K562 (cell line): Measurements from ENCODE around the gene ASF1B. TPM values are rescaled to one million over a fixed set of nuclear protein-coding genes. Genes with fewer than 3 reads are reported as not detected.

Source experiments
- CC2D1A ChIP-seq: fragments of 450-650 bp; IDR thresholded peaks from 2 replicates; pipeline ENCODE4 v1.6.1; 2017; ENCODE audit warnings: mild to moderate bottlenecking
- CTBP1 ChIP-seq: fragments of 450-650 bp; IDR thresholded peaks from 2 replicates; pipeline ENCODE4 v1.6.1; 2016; ENCODE audit warnings: borderline replicate concordance
- GABPA ChIP-seq: fragments of 200-800 bp; sonication (Bioruptor generic); conservative IDR thresholded peaks from 2 replicates; pipeline ENCODE4 v1.6.1; 2016; ENCODE audit warnings: low read depth, missing genetic modification characterization, missing compliant biosample characterization
- KDM5B ChIP-seq: fragments of 200-600 bp; sonication (generic); IDR thresholded peaks from 2 replicates; pipeline ENCODE4 v1.6.1; 2012; ENCODE audit warnings: low read depth, mild to moderate bottlenecking, moderate library complexity, low read length, control low read depth, inconsistent platforms; ENCODE audit not compliant: insufficient replicate concordance
- LCOR ChIP-seq: sonication (generic); formaldehyde crosslinking; IDR thresholded peaks from 2 replicates; pipeline ENCODE4 v1.8.0; 2022; ENCODE audit warnings: mild to moderate bottlenecking, missing genetic modification reagents
- MBD2 ChIP-seq: sonication (generic); IDR thresholded peaks from 2 replicates; pipeline ENCODE4 v1.6.1; 2016; ENCODE audit warnings: low read depth, borderline replicate concordance
- MLLT1 ChIP-seq, 2 experiments: fragments of 450-650 bp; IDR thresholded peaks; 2 replicates each; pipeline ENCODE4 v1.6.1; 2016
- PCBP2 ChIP-seq: fragments of 200-400 bp; formaldehyde crosslinking; IDR thresholded peaks from 2 replicates; pipeline ENCODE4 v1.6.1; 2018; ENCODE audit warnings: low read length, low read depth, mild to moderate bottlenecking, moderate library complexity; ENCODE audit not compliant: poor library complexity, severe bottlenecking
- POLR2B ChIP-seq: fragments of 450-650 bp; IDR thresholded peaks from 2 replicates; pipeline ENCODE4 v1.6.1; 2018; ENCODE audit warnings: low read depth; ENCODE audit not compliant: partially characterized antibody
- PTTG1 ChIP-seq: fragments of 450-650 bp; IDR thresholded peaks from 2 replicates; pipeline ENCODE4 v1.6.1; 2016; ENCODE audit warnings: low read depth, mild to moderate bottlenecking, missing genetic modification characterization, missing compliant biosample characterization
- SMC3 ChIP-seq: conservative IDR thresholded peaks from 2 replicates; pipeline ENCODE4 v1.6.1; 2011; ENCODE audit warnings: low read depth, low read length, improper control_type of control experiment; ENCODE audit not compliant: insufficient read depth
- TBP ChIP-seq: optimal IDR thresholded peaks from 2 replicates; pipeline ENCODE3; 2011; ENCODE audit warnings: low read depth, low read length, improper control_type of control experiment
- XRCC4 ChIP-seq: IDR thresholded peaks from one replicate; pipeline ENCODE4 v1.6.1; 2011; ENCODE audit not compliant: insufficient read depth, insufficient read length; ENCODE audit errors: extremely low read depth
- polyA plus RNA-seq, 8 experiments: library from polyadenylated mRNA; depleted of rRNA in 4 of 8; stranded (reverse) in 5 of 8; unstranded in 3 of 8; fragments of >200 nt; fragmentation: Nextera tagmentation in 2 of 8; fragmentation: Illumina TruSeq in 1 of 8; extraction: Ambion mirVana in 2 of 8; extraction: Trizol in 1 of 8; gene quantifications; 2 replicates each; pipeline versions ENCODE4 v1.2.1 to v1.2.3, GENCODE V29; 2011 to 2014; ENCODE audit warnings: inconsistent platforms in 1 of 8, missing spikeins in 1 of 8
- total RNA-seq, 7 experiments: library from RNA; depleted of rRNA in 6 of 7; stranded (reverse); fragments of >200 nt in 6 of 7; fragmentation: Illumina TruSeq in 2 of 7; extraction: Trizol in 2 of 7; gene quantifications; 2 replicates each; pipeline versions ENCODE4 v1.2.1 to v1.2.3, GENCODE V29; 2011 to 2021; ENCODE audit warnings: low replicate concordance in 1 of 7
- TF ChIP-seq, protein P1 (sequence below), 2 experiments: fragments of 450-650 bp; formaldehyde crosslinking in 1 of 2; IDR thresholded peaks; 2 replicates each; pipeline versions ENCODE4 v1.4.0 to v1.6.1; 2014 to 2020; ENCODE audit warnings: mild to moderate bottlenecking in 2 of 2, borderline replicate concordance in 1 of 2, low read depth in 1 of 2
- TF ChIP-seq, protein P2 (sequence below), 2 experiments: fragments of 200-800 bp in 1 of 2; sonication (Bioruptor generic) in 1 of 2; sonication (generic) in 1 of 2; formaldehyde crosslinking in 1 of 2; IDR thresholded peaks in 1 of 2; conservative IDR thresholded peaks in 1 of 2; 2 replicates each; pipeline versions ENCODE4 v1.5.0 to v1.6.1; 2016 to 2020; ENCODE audit warnings: missing compliant biosample characterization in 1 of 2, missing genetic modification characterization in 1 of 2, missing genetic modification reagents in 1 of 2

Gene ASF1B
- total and polyA plus RNA-seq, 9 of the 15 experiments (the other 6 are each of a cell fraction or from before 2014, with no cell fraction given), result 6.0 to 69.4 (median 53.3) TPM

DNA sequence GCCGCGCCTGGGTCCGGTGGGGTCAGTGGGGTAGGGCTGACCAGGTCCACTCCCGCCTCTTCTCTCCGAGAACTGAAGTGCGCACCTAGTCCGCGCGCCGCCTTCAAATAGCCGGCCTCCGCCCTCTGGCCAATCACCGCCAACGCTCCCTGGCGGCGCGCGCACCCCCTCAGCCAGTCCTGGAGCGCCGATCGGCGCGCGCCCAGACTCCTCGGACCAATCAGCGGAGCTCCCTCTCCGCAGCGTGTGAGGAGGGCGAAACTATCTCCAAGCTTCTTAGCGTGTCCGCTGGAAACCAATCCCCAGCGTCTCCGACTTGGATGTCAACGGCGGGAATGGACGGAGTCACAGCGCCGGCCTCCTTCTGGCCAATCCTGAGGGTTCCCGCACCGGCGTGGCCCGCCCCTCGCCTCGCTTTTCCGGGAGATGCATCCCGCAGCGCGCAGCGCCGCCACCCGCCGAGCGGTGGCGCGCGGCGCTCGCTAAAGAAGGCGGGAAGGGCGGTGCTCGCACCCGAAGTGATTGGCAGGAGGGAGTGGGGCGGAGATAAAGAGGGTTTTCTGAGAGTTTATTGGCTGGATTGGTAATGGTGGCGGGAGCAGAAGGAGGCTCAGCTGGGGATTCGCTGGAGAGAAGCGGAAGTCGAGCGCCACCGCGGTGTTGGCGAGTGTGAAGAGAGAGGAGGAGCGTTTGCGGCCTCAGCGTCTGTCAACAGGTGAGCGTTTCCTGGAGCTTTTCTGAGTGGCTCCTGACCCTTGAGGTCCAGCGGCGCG is at the start of gene ASF1B (continued):
- TF ChIP-seq, protein P1, sequence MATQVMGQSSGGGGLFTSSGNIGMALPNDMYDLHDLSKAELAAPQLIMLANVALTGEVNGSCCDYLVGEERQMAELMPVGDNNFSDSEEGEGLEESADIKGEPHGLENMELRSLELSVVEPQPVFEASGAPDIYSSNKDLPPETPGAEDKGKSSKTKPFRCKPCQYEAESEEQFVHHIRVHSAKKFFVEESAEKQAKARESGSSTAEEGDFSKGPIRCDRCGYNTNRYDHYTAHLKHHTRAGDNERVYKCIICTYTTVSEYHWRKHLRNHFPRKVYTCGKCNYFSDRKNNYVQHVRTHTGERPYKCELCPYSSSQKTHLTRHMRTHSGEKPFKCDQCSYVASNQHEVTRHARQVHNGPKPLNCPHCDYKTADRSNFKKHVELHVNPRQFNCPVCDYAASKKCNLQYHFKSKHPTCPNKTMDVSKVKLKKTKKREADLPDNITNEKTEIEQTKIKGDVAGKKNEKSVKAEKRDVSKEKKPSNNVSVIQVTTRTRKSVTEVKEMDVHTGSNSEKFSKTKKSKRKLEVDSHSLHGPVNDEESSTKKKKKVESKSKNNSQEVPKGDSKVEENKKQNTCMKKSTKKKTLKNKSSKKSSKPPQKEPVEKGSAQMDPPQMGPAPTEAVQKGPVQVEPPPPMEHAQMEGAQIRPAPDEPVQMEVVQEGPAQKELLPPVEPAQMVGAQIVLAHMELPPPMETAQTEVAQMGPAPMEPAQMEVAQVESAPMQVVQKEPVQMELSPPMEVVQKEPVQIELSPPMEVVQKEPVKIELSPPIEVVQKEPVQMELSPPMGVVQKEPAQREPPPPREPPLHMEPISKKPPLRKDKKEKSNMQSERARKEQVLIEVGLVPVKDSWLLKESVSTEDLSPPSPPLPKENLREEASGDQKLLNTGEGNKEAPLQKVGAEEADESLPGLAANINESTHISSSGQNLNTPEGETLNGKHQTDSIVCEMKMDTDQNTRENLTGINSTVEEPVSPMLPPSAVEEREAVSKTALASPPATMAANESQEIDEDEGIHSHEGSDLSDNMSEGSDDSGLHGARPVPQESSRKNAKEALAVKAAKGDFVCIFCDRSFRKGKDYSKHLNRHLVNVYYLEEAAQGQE (IDR thresholded peaks at IDR 0.05; ENCODE audit: borderline replicate concordance), result peak; percentile 67; the same call in 1 of the 2 replicates
- TF ChIP-seq, protein P1 (CRISPR knock-in tag; IDR thresholded peaks at IDR 0.05; ENCODE audit: low read depth), result no peak
- TF ChIP-seq CC2D1A (peak; percentile 34; the same call in 1 of the 2 replicates), LCOR (peak; percentile 29; the same call in 1 of the 2 replicates), KDM5B (peak; percentile 97), SMC3 (0 out of 2 replicates have a peak, but pooled peaks have one; percentile 14), POLR2B (peak; percentile 92), CTBP1 (peak; percentile 100), PCBP2 (no peak), PTTG1 (tag) (no peak), XRCC4 (no peak), TBP (peak; percentile 97), MBD2 (peak; percentile 94), MLLT1 (IDR thresholded peaks at IDR 0.05) (peak; percentile 57 to 87; a peak in 3 of 4 replicates), GABPA (tag) (peak; percentile 96)
- TF ChIP-seq, protein P2, sequence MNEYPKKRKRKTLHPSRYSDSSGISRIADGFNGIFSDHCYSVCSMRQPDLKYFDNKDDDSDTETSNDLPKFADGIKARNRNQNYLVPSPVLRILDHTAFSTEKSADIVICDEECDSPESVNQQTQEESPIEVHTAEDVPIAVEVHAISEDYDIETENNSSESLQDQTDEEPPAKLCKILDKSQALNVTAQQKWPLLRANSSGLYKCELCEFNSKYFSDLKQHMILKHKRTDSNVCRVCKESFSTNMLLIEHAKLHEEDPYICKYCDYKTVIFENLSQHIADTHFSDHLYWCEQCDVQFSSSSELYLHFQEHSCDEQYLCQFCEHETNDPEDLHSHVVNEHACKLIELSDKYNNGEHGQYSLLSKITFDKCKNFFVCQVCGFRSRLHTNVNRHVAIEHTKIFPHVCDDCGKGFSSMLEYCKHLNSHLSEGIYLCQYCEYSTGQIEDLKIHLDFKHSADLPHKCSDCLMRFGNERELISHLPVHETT (CRISPR knock-in tag; conservative IDR thresholded peaks at IDR 0.05 in 1 of 2, IDR thresholded peaks at IDR 0.05 in 1 of 2), result peak in 1 of 2 experiments; percentile 86; a peak in 2 of 4 replicates
